Testis (tissue), 3 donors: ENCODE measurements around the gene CLEC16A. TPM values are rescaled to one million over a fixed set of nuclear protein-coding genes. Genes with fewer than 3 reads are reported as not detected.

Source experiments
- DNase-seq: peaks from one replicate; pipeline ENCODE4 v3.0.0-alpha.2; 2019
- H3K27ac ChIP-seq, 2 donors: fragments of 200-600 bp; sonication (generic); one replicate each; pipeline ENCODE4 v1.5.1; 2019
- H3K27me3 ChIP-seq: fragments of 200-600 bp; sonication (generic); one replicate; pipeline ENCODE4 v1.5.1; 2019
- H3K36me3 ChIP-seq: fragments of 200-600 bp; sonication (generic); one replicate; pipeline ENCODE4 v1.5.1; 2017; ENCODE audit warnings: low read depth; ENCODE audit errors: missing control alignments
- H3K4me1 ChIP-seq: fragments of 200-600 bp; sonication (generic); one replicate; pipeline ENCODE4 v1.5.1; 2019
- H3K4me3 ChIP-seq, 2 donors: fragments of 200-600 bp; sonication (generic); one replicate each; pipeline ENCODE4 v1.5.1; 2017 to 2019
- H3K9me3 ChIP-seq: fragments of 200-600 bp; sonication (generic); one replicate; pipeline ENCODE4 v1.5.1; 2017
- CTCF ChIP-seq, 3 experiments: fragments of 450-650 bp in 2 of 3; fragments of 200-600 bp in 1 of 3; sonication (generic) in 1 of 3; IDR thresholded peaks; one replicate each; pipeline ENCODE4 v1.5.1; 2016 to 2019; ENCODE audit warnings: antibody characterized with exemption in 3 of 3, mild to moderate bottlenecking in 2 of 3, moderate library complexity in 1 of 3
- POLR2A ChIP-seq: fragments of 450-650 bp; IDR thresholded peaks from one replicate; pipeline ENCODE4 v1.6.1; 2017; ENCODE audit warnings: antibody characterized with exemption, mild to moderate bottlenecking, moderate library complexity
- WGBS, 2 donors: methylation state at CpG; one replicate each; pipeline ENCODE4 v1.1.5; 2018; 5-methylcytosine and 5-hydroxymethylcytosine counted together
- intact Hi-C: fragments of 100-400 bp; cut with DNase I; formaldehyde crosslinking; loops from one replicate; pipeline ENCODE4 v1.15.1; 2023; ENCODE audit warnings: low total_unique reads
- polyA plus RNA-seq: library from polyadenylated mRNA; stranded (reverse); fragments of 350-450 nt; fragmentation: Illumina TruSeq; extraction: RNeasy Lipid Tissue Mini Kit (QIAGEN cat#74804); gene quantifications from one replicate; pipeline ENCODE4 v1.2.3, GENCODE V29; 2014; ENCODE audit warnings: low read depth, low replicate concordance; ENCODE audit not compliant: insufficient read depth
- total RNA-seq, 2 donors: library from RNA; depleted of rRNA; stranded (reverse); fragments of >200 nt; gene quantifications; one replicate each; pipeline ENCODE4 v1.2.3, GENCODE V29; 2016

CLEC16A gene
- total and polyA plus RNA-seq, 3 donors from 2014 or later, result 93.9 to 126 (median 122) TPM

- H3K27me3 ChIP-seq, result no peaks in the 10 kb centered on the region
- no peaks in the 10 kb centered on the region for H3K4me1 ChIP-seq
- WGBS, 2 donors, result 76 to 80% methylated on average over 5 of the region's 5 CpGs
- TF ChIP-seq CTCF (IDR thresholded peaks at IDR 0.05) (no peak), POLR2A (no peak)
- no peaks in the 10 kb centered on the region for H3K36me3 ChIP-seq
- H3K9me3 ChIP-seq, result no peaks in the 10 kb centered on the region
- intact Hi-C loops, result no loop called here
- H3K27ac ChIP-seq, result no peak overlapping the region
- no peak overlapping the region for H3K4me3 ChIP-seq
- no peak for DNase-seq
Observed at GRCh38 chr16:10897134-10897533, 47.2 kb upstream of the CLEC16A start.

GRCh38 chr16:10902999-10903398, 41.4 kb upstream of the CLEC16A start:
- TF ChIP-seq CTCF (IDR thresholded peaks at IDR 0.05) (no peak), POLR2A (no peak)
- Histone ChIP-seq H3K4me3 (no peak overlapping the region), H3K4me1 (no peaks in the 10 kb centered on the region), H3K27me3 (no peaks in the 10 kb centered on the region), H3K36me3 (no peaks in the 10 kb centered on the region), H3K9me3 (no peaks in the 10 kb centered on the region), H3K27ac (no peak overlapping the region)
- intact Hi-C loops, result no loop called here
- no peak for DNase-seq
- WGBS, 2 donors, result 93 to 100% methylated on average over 1 of the region's 1 CpG

GRCh38 chr16:10906482-10906881, 37.9 kb upstream of the CLEC16A start:
- no peak overlapping the region for H3K27ac ChIP-seq
- TF ChIP-seq POLR2A, result no peak
- no peak for TF ChIP-seq CTCF (IDR thresholded peaks at IDR 0.05)
- no peaks in the 10 kb centered on the region for H3K36me3 ChIP-seq
- no peaks in the 10 kb centered on the region for H3K27me3 ChIP-seq
- no peak overlapping the region for H3K4me3 ChIP-seq
- 75 to 84% methylated on average over 9 to 19 of the region's 19 CpGs for WGBS, 2 donors
- no peaks in the 10 kb centered on the region for H3K4me1 ChIP-seq
- intact Hi-C loops, result no loop called here
- H3K9me3 ChIP-seq, result no peaks in the 10 kb centered on the region
- no peak for DNase-seq

- intact Hi-C loops, result no loop called here
- TF ChIP-seq POLR2A (no peak), CTCF (IDR thresholded peaks at IDR 0.05) (no peak)
- DNase-seq, result no peak
- Histone ChIP-seq H3K36me3 (no peaks in the 10 kb centered on the region), H3K4me3 (no peak overlapping the region), H3K27ac (no peak overlapping the region), H3K9me3 (no peaks in the 10 kb centered on the region), H3K4me1 (no peaks in the 10 kb centered on the region), H3K27me3 (no peaks in the 10 kb centered on the region)
- WGBS, 2 donors, result 72 to 78% methylated on average over 21 to 46 of the region's 46 CpGs
Observed at GRCh38 chr16:10906914-10907756, 37.2 kb upstream of the CLEC16A start.

- no peak for TF ChIP-seq CTCF (IDR thresholded peaks at IDR 0.05)
- no peak for TF ChIP-seq POLR2A
- intact Hi-C loops, result no loop called here
Observed at GRCh38 chr16:10907757-10908045, 36.7 kb upstream of the CLEC16A start.

More at GRCh38 chr16:10907757-10908045, 36.7 kb upstream of the CLEC16A start:
- H3K36me3 ChIP-seq, result no peaks in the 10 kb centered on the region
- DNase-seq, result no peak
- WGBS, 2 donors, result 76% methylated on average over 20 of the region's 21 CpGs; no CpG with 5 or more reads in 1 of the 2 donors
- no peaks in the 10 kb centered on the region for H3K27me3 ChIP-seq
- H3K4me3 ChIP-seq, result no peak overlapping the region
- H3K4me1 ChIP-seq, result no peaks in the 10 kb centered on the region
- no peaks in the 10 kb centered on the region for H3K9me3 ChIP-seq
- no peak overlapping the region for H3K27ac ChIP-seq
